Lower lobe of right lung (tissue), 2 donors: Measurements from ENCODE around the gene RASGRF2. TPM values are rescaled to one million over a fixed set of nuclear protein-coding genes. Genes with fewer than 3 reads are reported as not detected.

Experiments
- ATAC-seq, 2 donors: fragments of 200-7000 bp; cut with Tn5 transposase; one replicate each; pipeline ENCODE4 v1.9.1; 2020 to 2022; ENCODE audit warnings: mild to moderate bottlenecking in 2 of 2, moderate library complexity in 2 of 2
- DNase-seq: peaks from one replicate; pipeline ENCODE4 v3.0.0-alpha.2; 2020
- H3K27ac ChIP-seq: fragments of 200-600 bp; one replicate; pipeline ENCODE4 v1.8.0; 2022
- H3K27me3 ChIP-seq: fragments of 200-600 bp; one replicate; pipeline ENCODE4 v1.8.0; 2022; ENCODE audit warnings: low read depth
- H3K36me3 ChIP-seq: fragments of 200-600 bp; one replicate; pipeline ENCODE4 v1.8.0; 2022; ENCODE audit warnings: mild to moderate bottlenecking
- H3K4me1 ChIP-seq: fragments of 200-600 bp; one replicate; pipeline ENCODE4 v1.8.0; 2022
- H3K4me3 ChIP-seq: fragments of 200-600 bp; one replicate; pipeline ENCODE4 v1.8.0; 2022; ENCODE audit warnings: mild to moderate bottlenecking
- H3K9me3 ChIP-seq: fragments of 200-600 bp; one replicate; pipeline ENCODE4 v1.8.0; 2022
- intact Hi-C: fragments of 100-400 bp; cut with DNase I; formaldehyde crosslinking; loops from one replicate; pipeline ENCODE4 v1.11.0; 2022
- total RNA-seq: library from RNA; stranded (reverse); fragmentation: NEBNext Ultra II Directional; extraction: Animal tissue kit (Norgen Biotek cat#: 25700); gene quantifications from one replicate; pipeline ENCODE4 v1.2.1, GENCODE V29; 2021
- TF ChIP-seq, protein P1 (sequence below): fragments of 200-600 bp; IDR thresholded peaks from one replicate; pipeline ENCODE4 v1.8.0; 2022; ENCODE audit warnings: antibody characterized with exemption, mild to moderate bottlenecking
- donor health status: DM: no; HTN: yes; CAD: no; lungs with severe emphysema.

The RASGRF2 gene
- total RNA-seq, 1 donor from 2014 or later: 6.7 TPM

DNA sequence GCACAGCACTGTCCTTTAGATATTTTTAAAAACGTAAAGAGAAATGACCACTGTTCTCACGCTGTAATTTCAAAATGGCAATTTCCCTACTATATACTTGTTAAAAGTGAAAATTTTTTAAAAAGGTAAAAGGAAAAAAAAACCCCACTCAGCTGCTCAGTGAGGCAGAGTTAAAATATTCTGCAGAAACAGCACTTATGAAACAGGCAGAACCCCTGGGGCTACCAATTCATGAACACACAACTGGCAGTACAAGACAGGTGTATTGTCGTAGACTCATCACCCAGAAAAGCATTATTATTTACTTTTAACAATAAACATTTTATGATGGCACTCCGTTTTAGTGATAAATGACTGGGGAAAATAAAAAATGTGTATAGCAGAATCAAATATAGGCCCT, 1.5 kb upstream of the RASGRF2 start:
- H3K9me3 ChIP-seq: no peaks in the 10 kb centered on the region
- no peak overlapping the region for H3K27ac ChIP-seq
- ATAC-seq: no peak
- intact Hi-C loops: no loop called here
- TF ChIP-seq, protein P1, sequence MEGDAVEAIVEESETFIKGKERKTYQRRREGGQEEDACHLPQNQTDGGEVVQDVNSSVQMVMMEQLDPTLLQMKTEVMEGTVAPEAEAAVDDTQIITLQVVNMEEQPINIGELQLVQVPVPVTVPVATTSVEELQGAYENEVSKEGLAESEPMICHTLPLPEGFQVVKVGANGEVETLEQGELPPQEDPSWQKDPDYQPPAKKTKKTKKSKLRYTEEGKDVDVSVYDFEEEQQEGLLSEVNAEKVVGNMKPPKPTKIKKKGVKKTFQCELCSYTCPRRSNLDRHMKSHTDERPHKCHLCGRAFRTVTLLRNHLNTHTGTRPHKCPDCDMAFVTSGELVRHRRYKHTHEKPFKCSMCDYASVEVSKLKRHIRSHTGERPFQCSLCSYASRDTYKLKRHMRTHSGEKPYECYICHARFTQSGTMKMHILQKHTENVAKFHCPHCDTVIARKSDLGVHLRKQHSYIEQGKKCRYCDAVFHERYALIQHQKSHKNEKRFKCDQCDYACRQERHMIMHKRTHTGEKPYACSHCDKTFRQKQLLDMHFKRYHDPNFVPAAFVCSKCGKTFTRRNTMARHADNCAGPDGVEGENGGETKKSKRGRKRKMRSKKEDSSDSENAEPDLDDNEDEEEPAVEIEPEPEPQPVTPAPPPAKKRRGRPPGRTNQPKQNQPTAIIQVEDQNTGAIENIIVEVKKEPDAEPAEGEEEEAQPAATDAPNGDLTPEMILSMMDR: no peak
- H3K36me3 ChIP-seq: no peaks in the 10 kb centered on the region
- H3K4me1 ChIP-seq: peaks cover 11% of the 10 kb centered on the region
- no peak for DNase-seq
- peaks cover 28% of the 10 kb centered on the region for H3K27me3 ChIP-seq
- H3K4me3 ChIP-seq: no peak overlapping the region

DNA sequence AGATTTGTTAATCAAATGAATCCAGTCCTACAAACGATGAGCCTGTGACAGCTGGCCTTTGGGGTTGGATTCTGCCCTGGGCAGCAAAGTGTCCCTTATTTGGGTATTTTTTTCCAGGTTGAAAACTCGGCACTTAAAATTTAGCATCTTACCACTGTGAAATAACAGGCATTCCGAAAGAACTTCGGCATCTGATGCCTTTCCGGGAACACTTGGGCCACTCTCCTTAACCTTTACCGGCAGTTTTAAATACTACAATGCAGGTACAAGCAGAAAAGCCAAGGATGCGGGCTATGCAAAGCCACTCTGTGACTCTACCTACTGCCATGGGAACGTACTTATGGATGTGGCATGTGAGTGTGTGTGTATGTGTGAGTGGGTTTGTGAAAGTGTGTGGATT, 1.0 kb upstream of the RASGRF2 start:
- peaks cover 11% of the 10 kb centered on the region for H3K4me1 ChIP-seq
- DNase-seq (no peak), ATAC-seq (no peak)
- peaks cover 32% of the 10 kb centered on the region for H3K27me3 ChIP-seq
- H3K4me3 ChIP-seq: no peak overlapping the region
- TF ChIP-seq, protein P1: no peak
- no peaks in the 10 kb centered on the region for H3K9me3 ChIP-seq
- no peak overlapping the region for H3K27ac ChIP-seq
- H3K36me3 ChIP-seq: no peaks in the 10 kb centered on the region
- intact Hi-C loops: no loop called here

DNA sequence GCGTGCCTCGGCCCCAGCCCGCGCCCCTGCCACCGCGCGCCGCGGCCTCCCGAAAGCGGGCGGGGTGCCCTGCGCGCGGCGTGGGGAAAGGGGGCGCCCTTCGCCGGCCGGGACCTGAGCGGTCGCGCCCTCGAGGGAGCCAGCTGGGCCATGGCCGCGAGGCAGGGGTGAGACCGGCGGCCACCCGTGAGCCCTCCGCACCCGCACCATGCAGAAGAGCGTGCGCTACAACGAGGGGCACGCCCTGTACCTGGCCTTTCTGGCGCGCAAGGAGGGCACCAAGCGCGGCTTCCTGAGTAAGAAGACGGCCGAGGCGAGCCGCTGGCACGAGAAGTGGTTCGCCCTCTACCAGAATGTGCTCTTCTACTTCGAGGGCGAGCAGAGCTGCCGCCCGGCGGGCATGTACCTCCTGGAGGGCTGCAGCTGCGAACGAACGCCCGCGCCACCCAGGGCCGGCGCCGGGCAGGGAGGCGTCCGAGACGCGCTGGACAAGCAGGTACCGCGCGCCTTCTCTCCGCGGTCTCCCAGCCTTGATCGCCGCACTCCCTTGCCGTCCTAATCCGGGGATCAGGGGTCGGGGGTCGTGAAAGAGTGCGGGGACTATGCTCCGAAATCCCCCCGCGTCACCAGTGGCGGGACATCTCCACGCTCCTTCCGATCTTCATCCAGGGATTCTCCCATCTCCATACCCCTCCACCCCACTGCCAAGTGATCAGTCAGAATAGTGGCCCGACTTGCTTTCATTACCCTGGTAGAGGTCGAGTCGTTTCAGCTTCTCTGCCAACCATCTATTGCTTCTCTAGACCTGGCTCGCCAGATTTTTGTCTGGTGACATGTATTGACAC, 590 bp downstream of the RASGRF2 start:
- peak; percentile 47 for DNase-seq
- H3K36me3 ChIP-seq: no peaks in the 10 kb centered on the region
- ATAC-seq: peak; percentile 73 to 75
- no peaks in the 10 kb centered on the region for H3K9me3 ChIP-seq
- intact Hi-C loops: no loop called here
- peaks cover 11% of the 10 kb centered on the region for H3K4me1 ChIP-seq
- H3K27ac ChIP-seq: peak overlapping the region; percentile 69
- peaks cover 46% of the 10 kb centered on the region for H3K27me3 ChIP-seq
- TF ChIP-seq, protein P1: peak; percentile 18
- H3K4me3 ChIP-seq: peak overlapping the region; percentile 63

DNA sequence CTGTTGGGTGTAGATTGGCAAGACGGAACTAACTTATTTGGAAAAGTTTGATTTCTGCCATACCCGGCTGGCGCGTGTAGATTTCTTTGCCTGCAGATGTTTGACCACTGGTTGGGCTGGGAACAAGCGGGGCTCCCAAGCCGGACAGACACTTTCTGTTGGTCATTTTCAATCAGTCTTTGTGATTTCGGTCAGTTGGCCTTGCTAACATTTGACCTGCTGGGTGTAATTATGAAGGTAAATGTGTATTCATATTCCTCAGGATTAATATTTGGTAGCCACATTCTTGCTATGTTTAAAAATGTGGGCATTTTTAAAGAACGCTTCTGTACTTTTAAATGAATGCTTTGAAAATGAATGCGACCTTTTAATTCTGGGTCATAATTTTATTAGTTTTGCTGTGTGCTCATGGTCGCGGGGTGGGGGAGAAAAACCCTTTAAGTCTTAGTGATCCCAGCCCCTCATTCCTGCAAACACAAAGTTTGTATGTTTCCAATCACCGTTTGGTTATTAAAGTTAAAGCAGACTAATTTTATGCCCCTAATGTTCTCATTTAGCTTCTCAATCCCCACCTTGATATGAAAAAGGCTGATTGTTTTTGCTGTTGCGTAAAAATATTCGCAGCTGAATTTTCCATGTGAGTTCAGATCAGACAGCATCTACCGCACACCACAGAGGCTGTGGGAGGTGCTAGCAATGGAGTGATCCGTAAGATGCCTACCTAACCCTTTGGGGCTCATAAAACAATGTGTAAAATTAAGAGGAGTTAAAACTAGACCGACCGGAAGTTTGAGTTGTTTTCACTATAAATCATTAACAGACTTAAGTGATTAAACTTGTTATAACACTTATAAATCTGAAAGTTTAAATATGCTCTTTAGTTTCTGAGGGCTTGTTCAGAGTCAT, 1.5 kb downstream of the RASGRF2 start:
- no peak overlapping the region for H3K27ac ChIP-seq
- H3K4me1 ChIP-seq: peaks cover 11% of the 10 kb centered on the region
- H3K27me3 ChIP-seq: peaks cover 46% of the 10 kb centered on the region
- no peaks in the 10 kb centered on the region for H3K9me3 ChIP-seq
- ATAC-seq (peak; percentile 53 to 71), DNase-seq (no peak)
- intact Hi-C loops: no loop called here
- no peaks in the 10 kb centered on the region for H3K36me3 ChIP-seq
- TF ChIP-seq, protein P1: no peak
- peak overlapping the region; percentile 63 for H3K4me3 ChIP-seq

DNA sequence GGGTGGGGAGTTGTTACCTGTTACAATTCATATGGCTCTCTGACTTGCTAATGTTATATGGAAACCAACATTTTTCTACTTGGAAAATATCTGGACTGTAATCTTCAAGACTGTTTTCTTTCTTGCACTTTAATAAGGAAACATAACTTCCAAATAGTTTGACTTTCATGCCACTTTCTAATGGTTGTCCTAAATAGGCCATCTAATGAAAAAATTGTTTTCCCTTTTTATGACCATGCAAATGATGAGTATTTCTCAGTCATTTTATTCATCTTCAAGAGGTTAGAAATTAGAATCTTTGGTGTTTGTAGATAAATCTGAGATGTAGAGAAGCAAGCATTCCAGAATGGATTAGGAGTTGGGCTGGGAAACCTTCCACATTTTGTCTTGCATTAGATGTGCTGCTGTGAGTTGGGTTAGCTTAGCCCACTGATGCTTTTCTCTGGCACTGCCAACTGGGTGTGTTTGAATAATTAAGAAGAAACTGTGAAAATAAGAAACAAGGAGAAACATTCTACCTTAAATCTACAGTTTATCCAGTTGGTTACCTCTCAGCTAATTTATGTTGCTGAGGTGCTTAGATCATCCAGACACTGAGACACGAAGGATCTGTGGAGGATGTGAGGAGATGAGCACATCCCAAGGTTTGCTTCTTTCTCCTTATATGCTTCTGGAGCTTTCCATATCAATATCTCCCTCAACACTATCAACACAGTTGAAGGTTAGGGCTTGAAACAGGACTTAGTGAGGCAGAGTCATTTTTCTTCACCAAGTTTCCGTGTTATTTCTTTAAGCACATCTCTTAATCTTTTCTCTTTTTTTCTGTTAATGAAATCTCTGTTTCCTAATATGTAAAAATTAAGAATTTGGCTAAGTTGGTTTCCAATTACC, 2.7 kb downstream of the RASGRF2 start:
- TF ChIP-seq, protein P1: no peak
- H3K27ac ChIP-seq: no peak overlapping the region
- H3K36me3 ChIP-seq: no peaks in the 10 kb centered on the region
- intact Hi-C loops: no loop called here
- H3K4me3 ChIP-seq: no peak overlapping the region
- ATAC-seq (no peak), DNase-seq (no peak)
- peaks cover 46% of the 10 kb centered on the region for H3K27me3 ChIP-seq
- no peaks in the 10 kb centered on the region for H3K9me3 ChIP-seq
- peaks cover 11% of the 10 kb centered on the region for H3K4me1 ChIP-seq
